NCI-H146 (cell line): ENCODE results near the gene JAM2.
"Not testable (repeated sequence)": the region's sequence is repeated elsewhere in the genome, so short reads cannot be mapped to it uniquely, and the experiment has no call there.

Source experiments
- DNase-seq: peaks from one replicate; lab custom pipeline; 2025; lab: John Stamatoyannopoulos, UW

JAM2 gene

GRCh38 chr21:25638660-25639550 lies at the start of gene JAM2:
TSS of gene JAM2 (plus strand) at chr21:25639258. CDS start at chr21:25639822, 564 bp downstream.
- DNase-seq, result peak; percentile 63

GRCh38 chr21:25589887-25590286 lies 49.2 kb upstream of the JAM2 start:
- DNase-seq, result no peak

- DNase-seq, result peak; percentile 83
Measured at GRCh38 chr21:25607151-25608043, 31.7 kb upstream of the JAM2 start, which contains the start of gene MRPL39. TSS of gene MRPL39 (minus strand) at chr21:25607481. CDS start at chr21:25607475, 6 bp downstream.

DNA sequence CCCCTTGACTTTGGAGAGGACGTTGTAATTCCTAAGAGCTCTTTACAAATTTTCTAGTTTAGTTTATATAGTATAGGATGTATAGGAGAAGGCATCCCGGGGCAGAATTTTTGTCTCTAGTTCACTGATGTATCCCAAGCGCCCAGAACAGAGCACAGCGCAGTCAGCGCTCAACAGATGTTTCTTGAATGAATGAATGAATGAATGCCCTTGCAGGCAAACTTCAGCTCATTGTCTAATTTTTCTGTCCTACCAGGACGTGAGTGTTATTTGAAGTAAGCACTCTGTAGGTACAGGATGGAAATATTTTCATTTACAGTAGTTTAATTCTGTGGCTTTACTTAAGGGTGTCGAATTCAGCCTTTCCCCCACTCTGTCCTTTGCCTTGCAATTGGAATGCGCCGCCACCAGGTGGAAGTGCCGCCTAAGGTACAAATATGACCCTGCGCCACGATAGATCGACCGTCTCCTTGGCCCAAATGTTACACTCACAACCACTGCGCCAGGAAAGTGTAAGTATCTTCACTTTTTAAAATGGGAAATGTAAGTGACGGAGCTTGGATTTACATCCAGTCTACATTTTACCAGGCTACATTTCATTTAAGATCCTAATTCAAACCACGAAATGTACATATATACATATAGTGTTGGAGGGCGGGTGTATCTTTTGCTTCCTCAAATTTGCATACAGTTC lies 30.9 kb upstream of the JAM2 start:
- peak; percentile 68 for DNase-seq

GRCh38 chr21:25614441-25614840 lies 24.6 kb upstream of the JAM2 start:
- DNase-seq, result no peak

GRCh38 chr21:25615880-25616279 lies 23.2 kb upstream of the JAM2 start:
- DNase-seq, result no peak

GRCh38 chr21:25619198-25619597 lies 19.9 kb upstream of the JAM2 start:
- no peak for DNase-seq

GRCh38 chr21:25624511-25624910 lies 14.5 kb upstream of the JAM2 start:
- DNase-seq, result no peak

- no peak for DNase-seq
Measured at GRCh38 chr21:25625036-25625435, 14.0 kb upstream of the JAM2 start.

DNA sequence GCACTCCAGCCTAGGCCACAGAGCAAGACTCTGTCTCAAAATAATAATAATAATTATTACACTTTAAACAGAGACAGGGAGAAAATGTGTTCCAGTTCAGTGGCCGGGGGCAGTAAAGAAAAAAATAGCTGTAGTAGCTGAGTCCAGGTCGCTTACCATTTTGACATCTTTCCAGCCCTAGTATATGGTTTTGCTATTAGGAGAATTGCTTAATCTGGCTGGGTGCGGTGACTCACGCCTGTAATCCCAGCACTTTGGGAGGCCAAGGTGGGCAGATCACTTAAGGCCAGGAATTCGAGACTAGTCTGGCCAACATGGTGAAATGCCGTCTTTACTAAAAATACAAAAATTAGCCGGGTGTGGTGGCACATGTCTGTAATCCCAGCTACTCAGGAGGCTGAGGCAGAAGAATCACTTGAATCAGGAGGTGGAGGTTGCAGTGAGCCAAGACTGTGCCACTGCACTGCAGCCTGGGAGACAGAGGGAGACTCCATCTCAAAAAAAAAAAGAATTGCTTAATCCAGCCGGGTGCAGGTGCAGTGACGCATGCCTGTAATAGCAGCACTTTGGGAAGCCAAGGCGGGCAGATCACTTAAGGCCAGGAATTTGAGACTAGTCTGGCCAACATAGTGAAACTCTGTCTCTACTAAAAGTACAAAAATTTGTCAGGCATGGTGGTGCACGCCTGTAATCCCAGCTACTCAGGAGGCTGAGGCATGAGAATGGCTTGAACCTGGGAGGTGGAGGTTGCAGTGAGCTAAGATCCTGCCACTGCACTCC lies 13.1 kb upstream of the JAM2 start:
- DNase-seq, result not testable (repeated sequence)

DNA sequence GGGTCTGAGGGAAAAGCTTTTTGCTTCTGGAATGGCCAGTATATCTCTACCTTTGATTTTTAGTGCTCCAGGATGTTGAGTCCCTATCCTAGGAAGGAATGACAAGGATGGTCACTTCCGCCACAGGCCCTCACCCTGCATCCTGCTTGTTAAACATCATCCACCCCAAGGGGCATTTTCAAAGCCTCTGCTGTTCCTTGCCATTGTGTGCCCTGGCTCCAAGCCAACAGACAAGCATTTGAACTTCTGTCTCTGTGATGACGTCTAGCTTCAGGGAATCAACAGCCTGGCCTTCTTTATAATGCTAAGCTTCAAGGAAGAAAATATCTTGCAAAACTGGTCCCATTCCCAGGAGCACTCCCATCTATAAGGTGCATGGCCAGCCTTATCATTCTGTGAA lies 12.3 kb upstream of the JAM2 start:
- DNase-seq, result peak; percentile 24

DNA sequence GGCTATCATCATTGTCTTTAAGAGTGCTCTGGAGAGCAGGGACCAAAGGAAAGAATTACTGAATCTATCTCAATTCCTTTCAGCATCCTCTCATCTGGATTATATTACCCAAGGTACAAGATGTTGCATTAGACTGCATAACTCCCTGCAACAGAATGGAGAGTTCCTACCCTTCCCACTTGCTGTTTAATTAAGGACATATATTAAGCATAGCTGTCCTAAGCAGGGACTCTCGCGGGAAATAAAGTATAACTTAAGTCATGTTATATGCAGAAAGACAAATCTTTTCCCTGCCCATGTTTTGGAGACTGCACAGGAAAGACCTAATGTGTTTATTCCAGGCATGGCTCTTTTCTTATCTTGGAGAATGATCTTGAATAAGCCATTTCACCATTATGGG lies 6.8 kb upstream of the JAM2 start:
- no peak for DNase-seq

DNA sequence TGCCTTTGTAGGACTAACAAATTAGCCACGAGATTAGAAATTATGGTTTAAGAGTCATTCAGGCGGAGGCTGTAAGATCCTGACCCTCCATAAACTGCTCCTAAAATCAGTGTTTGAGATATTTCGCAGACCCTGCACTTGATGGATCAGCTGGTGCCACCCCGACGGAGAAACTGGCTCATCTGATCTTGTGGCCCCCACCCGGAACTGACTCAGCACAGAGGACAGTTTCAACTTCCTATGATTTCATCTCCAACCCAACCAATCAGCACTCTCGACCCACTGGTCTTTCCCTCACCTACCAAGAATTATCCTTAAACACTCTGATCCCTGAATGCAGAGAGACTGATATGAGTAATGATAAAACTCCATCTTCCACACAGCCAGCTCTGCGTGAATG lies 3.7 kb upstream of the JAM2 start:
- no peak for DNase-seq

- DNase-seq, result no peak
Measured at GRCh38 chr21:25636727-25637126, 2.3 kb upstream of the JAM2 start.

DNA sequence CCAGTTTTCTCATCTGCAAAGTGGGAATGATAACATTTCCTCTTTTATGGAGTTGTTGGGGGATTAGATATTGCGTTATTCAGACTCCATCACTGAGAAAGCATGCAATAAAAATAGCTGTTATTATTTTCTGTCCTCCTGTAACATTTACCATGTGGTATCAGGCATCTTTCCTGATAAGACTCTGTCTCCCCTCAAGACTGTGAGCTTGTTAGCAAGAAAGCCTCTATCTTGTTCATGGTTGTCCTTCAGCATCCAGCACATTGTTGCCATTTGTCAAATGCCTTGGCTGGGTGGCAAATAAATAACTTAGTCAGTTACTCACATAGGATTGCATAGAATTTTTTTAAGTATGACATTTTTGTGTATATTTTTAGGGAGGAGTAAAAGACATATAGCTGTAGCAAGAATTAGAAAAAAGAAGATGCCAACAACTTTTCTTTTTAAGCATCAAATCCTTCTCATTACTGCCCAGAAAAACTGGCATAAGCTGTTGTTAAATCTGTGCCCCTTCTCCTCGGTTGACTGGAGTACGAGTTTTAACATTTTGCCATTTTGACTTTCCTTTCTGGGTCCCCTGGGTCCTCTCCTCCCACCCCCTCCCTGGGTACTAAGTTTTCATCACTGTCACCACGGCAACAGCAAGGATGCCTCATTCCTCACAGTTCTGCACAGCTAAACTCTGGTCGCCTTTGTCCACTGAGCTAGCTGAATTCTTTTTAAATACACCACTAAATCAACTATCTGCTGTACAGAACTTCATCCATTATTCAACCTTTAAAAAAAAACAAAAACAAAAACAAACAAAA lies 1.0 kb upstream of the JAM2 start:
- DNase-seq, result no peak

DNA sequence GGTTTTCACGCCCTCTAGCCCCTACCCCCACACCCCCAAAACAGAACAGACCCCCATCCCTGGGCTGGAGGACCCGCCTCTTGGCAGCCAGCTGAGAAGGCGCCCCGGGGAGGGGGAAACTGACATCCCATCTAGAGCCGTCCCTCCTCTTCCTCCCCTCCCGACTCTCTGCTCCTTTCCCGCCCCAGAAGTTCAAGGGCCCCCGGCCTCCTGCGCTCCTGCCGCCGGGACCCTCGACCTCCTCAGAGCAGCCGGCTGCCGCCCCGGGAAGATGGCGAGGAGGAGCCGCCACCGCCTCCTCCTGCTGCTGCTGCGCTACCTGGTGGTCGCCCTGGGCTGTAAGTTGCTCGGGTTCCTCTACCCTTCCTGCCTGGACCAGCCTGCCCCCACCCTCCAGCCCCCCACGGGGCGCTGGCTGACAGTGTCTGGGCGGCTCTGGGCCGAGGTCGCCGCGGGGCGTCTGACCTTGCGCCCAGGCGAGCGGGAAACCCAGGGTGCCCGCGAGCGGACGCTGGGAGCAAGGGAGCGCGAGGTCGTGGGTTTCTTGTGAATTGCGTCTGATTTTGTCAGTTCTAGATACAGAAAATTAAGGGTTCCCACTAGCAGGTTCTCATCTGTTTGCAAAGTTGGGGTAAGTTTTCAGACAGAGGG lies 618 bp downstream of the JAM2 start:
- peak; percentile 44 for DNase-seq

DNA sequence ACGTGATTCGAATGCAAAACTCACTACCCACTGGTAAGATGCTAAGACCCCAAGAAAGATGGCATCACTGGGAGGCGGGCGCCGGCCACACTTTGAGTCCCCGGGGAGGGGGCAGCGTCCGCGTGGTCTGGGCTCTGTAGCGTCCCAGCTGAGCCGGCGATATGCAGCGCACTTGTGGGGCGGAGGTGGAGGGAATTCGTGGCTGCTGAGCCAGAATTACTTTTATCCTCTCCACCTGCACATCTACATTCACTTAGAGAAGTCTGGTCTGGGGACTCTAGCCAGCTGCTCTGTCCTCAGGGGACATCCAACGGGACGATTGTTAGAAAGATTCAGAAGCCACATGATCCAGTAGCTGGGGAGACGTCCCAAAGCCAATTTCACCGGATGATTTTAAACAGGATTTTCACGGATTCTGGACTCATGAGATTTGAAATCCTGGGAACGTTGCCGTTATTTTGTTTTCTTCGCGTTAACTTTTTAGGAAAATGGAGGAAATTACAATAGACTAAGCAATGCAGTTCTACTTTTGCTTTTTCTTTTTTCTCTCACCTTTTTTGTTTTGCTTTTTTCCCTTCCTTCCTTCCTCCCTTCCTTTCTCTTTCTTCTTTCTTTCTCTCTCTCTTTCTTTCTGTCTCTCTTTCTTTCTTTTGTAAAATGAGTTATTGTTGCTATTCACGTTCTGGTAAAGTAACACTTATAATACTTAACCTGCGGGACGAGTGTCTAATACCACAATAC lies 1.3 kb downstream of the JAM2 start:
- peak; percentile 30 for DNase-seq

DNA sequence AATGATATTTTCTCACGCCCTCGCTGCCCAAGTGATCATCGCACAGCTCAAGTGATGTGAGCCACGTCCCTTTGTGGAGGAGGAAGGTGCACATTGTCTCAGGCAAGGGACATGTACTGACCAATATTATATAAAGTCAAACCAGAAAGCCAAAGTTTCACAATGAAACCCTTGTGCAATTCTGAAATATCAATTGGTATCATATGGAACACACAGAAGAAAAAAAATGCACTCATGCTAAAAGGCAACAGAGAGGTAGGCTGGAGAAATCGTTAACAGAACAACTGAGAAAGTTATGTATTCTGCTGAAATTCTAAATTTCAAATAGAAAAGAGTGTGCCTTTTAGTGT lies 1.9 kb downstream of the JAM2 start:
- DNase-seq, result no peak

- DNase-seq, result no peak
Measured at GRCh38 chr21:25643486-25643885, 4.4 kb downstream of the JAM2 start.
